Measurements from ENCODE around the gene CHD3. TPM values are rescaled to one million over a fixed set of nuclear protein-coding genes. Genes with fewer than 3 reads are reported as not detected.
"Not testable (repeated sequence)": the region's sequence is repeated elsewhere in the genome, so short reads cannot be mapped to it uniquely, and the experiment has no call there.

CHD3 gene
- polyA plus RNA-seq, 1 donor = 66.1 TPM

DNA sequence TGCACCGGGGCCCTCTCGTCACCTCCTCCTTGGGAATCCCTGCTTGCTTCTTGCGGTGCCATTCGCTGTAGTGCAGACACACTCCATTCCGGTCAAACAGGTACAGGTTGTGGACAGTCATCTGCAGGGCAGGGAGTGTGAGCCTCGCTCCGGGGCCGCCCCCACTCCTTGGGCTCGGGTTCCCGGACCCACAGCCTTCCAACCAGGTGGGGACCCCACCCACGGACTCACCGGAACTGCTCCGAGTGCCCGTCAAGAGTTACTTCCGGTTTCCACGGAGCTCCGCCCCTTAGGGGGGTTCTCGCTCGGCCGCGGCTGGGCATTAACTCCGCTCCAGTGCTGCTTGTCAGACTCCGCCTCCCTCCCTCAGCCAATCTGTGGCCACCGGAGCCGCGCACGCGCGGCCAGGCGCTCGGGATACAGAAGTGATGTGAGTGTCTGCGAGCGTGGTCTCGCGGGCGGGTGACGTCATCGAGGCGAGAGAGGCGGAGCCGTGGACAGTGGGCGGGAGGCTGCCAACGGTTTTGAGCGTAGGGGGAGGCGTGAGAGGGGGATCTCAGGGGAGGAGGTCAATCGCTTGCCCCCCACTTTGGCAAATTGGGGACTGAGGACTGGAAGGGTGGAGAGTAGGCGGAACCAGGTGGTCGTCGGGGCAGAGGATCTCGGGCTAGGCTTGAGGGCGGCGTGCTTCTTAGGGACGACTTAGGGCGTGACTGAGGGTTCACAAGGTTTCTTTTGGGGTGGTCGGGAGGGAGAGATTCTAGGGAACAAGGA is 43.3 kb downstream of the CHD3 start, which contains the start of the genes CNTROB and TRAPPC1:
Gene CNTROB, plus strand, starts transcription at position 498 of the 774 bp plus-strand sequence. CDS start 874 bp downstream, outside the sequence.
Gene TRAPPC1, minus strand, starts transcription at position 238 of the 774 bp plus-strand sequence. Its CDS starts 117 bp downstream, at position 121.
- peak; percentile 99 for DNase-seq (ENCODE audit: low read depth)

DNA sequence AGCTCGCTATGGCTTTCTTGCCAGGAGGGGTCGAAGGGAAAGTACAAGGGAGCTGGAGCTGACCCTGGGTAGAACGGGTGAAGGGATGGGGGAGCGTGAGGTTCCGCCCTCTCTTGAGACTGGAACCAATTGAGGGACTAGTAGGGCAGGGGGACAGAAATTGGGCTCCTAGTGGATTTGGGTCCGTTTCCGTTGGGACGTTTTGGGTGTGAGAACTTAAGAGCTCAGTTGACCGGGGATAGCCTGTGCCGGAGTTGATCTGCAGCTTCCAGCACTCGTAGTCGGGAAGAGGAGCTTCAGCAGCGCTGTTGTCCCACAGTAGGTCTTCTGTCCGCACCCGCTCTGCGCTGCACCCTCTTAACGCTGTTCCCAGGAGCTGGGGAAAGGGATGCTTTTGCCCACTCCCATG is 43.9 kb downstream of the CHD3 start:
- DNase-seq (ENCODE audit: low read depth) = no peak

DNA sequence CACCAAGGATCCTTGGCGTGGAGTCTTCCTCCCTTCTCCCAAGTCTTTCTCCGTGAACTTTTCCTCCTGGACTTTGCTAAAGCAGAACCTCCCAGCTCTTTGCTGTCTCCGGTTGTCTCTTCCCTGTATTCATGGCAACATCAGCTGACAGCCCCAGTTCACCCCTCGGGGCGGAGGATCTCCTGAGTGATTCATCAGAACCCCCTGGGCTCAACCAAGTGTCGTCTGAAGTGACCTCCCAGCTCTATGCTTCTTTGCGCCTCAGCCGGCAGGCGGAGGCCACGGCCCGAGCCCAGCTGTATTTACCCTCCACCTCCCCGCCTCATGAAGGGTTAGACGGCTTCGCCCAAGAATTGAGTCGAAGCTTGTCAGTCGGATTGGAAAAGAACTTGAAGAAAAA is 44.4 kb downstream of the CHD3 start:
- DNase-seq (ENCODE audit: low read depth) = no peak

DNA sequence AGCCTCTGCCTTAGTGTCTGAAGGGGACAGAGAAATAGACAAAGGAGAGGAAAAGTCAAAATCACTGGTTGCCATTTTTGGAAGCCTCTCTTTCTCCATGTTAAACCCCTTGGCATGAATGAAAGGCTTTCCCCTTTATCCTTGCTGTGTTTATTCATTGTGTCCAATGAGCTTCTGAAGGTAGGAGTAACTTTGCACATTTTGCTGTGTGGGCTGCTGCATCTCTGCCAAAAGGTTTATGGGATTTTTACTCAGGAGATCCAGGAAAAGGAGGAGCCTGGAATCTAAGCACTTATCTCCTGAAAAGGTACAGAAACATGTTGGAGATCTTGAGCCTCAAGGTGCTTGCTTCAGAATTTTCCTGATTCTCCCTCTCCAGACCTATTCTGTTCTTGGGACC is 47.3 kb downstream of the CHD3 start:
- DNase-seq (ENCODE audit: low read depth) = no peak

GRCh38 chr17:7940034-7940433 is 51.4 kb downstream of the CHD3 start:
- no peak for DNase-seq (ENCODE audit: low read depth)

DNA sequence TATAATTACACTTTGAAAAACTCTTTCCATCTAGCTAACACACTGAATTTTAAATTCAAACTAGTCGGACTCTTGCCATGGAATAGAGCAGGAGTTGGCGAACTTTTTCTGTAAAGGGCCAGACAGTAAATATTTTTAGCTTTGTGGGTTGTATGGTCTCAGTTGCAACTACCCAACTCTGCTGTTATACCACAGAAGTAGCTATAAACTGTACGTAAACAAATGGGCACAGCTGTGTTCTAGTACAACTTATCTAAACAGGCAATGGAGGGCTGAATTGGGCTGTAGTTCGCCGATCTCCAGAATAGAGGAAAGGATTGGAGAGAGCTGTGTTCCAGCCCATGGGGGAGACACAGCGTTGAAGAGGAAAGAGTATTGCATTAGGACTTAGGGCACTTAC is 52.2 kb downstream of the CHD3 start:
- DNase-seq (ENCODE audit: low read depth) = no peak

DNA sequence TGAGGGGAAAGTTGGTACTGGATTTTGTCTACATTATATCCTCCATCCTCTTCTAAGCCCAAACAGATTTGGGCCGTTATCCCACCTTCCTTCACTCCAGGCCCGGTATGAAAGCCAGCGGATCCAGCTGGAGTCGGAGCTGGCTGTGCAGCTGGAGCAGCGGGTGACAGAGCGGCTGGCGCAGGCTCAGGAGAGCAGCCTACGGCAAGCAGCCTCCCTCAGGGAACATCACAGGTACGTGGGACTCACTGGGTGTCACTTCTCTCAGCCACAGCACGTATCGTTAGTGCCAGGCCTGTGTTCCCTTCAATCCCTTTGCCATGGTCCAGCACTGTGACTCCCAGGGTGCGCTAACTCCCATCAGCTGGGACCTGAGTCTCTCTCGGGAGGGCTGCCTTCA is 54.7 kb downstream of the CHD3 start:
- DNase-seq (ENCODE audit: low read depth) = no peak

GRCh38 chr17:7944326-7944725 is 55.7 kb downstream of the CHD3 start:
- DNase-seq (ENCODE audit: low read depth) = no peak

DNA sequence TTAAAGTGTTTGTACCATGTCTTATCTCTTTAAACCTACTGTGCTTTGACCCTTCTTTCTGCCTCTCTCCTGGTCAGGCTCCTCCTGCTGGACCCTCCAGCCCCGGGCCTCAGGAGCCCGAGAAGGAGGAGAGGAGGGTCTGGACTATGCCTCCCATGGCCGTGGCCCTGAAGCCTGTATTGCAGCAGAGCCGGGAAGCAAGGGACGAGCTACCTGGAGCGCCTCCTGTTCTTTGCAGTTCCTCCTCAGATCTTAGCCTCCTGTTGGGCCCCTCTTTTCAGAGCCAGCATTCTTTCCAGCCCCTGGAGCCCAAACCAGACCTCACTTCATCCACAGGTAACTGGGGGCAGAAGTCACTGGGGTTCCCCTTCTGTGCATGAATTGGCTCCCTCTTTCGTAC is 57.1 kb downstream of the CHD3 start:
- DNase-seq (ENCODE audit: low read depth) = no peak

DNA sequence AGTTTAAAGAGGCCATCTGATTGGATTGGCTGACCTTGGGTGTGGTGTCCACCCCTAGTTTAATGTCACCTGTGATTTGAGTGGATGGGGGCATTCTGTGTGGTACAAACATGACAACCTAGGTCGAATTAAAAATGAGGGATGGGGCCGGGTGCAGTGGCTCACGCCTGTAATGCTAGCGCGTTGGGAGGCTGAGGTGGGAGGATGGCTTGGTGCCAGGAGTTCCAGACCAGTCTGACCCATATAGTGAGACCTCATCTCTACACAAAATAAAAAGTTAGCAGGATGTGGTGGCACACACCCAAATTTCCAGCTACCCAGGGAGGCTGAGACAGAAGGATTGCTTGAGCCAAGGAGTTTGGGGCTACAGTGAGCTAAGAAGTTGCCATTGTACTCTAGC is 57.9 kb downstream of the CHD3 start:
- DNase-seq (ENCODE audit: low read depth) = no peak

GRCh38 chr17:7947651-7948050 is 59.1 kb downstream of the CHD3 start:
- no peak for DNase-seq (ENCODE audit: low read depth)

DNA sequence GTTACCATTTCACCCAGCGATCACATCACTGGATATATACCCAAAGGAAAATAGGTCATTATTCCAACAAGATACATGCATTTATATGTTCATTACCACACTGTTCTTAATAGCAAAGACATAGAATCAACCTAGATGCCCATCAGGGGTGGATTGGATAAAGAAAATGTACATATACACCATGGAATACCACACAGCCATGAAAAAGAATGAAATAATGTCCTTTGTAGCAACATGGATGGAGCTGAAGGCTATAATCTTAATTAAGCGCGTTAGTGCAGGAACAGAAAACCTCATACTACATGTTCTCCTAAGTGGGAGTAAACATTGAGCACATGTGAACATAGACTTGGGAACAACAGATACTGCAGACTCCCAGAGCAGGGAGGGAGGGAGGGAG is 62.0 kb downstream of the CHD3 start:
- no peak for DNase-seq (ENCODE audit: low read depth)

GRCh38 chr17:7951143-7951792 is 62.7 kb downstream of the CHD3 start:
- DNase-seq (ENCODE audit: low read depth) = no peak

- DNase-seq (ENCODE audit: low read depth) = not testable (repeated sequence)
Measured at GRCh38 chr17:7953266-7953665, 64.7 kb downstream of the CHD3 start.

DNA sequence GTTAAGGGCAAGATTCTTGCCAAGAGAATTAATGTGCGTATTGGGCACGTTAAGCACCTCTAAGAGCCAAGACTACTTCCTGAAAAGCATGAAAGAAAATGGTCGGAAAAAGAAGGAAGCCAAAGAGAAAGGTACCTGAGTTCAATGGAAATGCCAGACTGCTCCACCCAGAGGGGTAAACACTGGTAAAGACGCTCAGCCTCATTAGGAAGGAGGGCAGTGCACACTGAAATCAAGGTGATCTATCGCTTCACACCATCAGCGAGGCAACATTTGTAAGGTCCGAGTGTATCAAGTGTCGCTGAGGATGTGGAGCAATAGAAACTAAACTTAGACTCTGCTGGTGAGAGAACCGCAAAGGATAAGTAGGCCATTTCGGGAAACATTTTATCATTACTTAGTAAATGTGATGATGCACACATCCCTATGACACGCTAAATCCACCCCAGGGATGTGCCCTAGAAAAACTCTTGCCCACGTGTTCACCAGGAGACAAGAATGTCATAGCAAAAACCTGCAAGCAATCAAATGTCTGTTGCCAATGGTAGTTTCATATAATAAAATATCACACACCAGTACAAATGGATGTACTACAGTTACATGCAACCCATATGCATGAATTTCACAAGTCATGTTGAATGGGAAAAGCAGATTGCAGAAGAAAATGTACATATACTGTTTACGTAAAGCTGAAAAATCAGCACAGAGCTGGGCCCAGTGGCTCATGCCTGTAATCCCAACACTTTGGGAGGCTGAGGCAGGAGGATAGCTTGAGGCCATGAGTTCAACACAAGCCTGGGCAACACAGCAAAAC is 67.0 kb downstream of the CHD3 start:
- no peak for DNase-seq (ENCODE audit: low read depth)

GRCh38 chr17:7956228-7956965 is 67.8 kb downstream of the CHD3 start:
- DNase-seq (ENCODE audit: low read depth) = peak; percentile 5

DNA sequence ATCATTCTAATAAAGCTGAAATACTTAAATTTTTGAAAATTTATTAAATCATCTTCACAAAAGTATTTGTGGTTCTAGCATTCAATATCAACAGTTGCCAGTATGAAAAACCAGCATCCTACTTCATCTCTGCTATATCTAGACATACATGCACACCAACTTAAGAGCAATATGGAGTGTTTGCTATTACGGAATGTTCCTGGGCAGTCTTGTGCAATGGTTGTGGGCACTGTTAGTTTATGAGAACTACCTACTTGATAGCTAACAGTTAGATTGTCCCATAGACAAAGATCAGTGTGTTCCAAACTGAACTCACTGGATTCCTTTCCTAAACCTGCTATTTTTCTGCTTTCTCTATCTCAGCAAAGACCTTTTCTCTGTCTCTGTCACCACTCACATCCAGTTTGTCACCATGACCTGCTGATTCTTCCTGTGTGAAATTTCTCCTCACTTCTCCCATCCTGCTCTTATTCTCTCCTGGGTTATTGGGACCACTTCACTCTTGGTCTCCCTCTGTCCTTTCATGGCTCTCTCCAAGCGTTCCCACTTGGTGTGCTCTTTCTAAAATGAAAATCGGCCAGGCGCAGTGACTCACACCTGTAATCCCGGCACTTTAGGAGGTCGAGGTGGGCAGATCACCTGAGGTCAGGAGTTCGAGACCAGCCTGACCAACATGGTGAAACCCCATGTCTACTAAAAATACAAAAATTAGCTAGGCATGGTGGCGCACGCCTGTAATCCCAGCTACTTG is 71.1 kb downstream of the CHD3 start:
- DNase-seq (ENCODE audit: low read depth) = no peak

DNA sequence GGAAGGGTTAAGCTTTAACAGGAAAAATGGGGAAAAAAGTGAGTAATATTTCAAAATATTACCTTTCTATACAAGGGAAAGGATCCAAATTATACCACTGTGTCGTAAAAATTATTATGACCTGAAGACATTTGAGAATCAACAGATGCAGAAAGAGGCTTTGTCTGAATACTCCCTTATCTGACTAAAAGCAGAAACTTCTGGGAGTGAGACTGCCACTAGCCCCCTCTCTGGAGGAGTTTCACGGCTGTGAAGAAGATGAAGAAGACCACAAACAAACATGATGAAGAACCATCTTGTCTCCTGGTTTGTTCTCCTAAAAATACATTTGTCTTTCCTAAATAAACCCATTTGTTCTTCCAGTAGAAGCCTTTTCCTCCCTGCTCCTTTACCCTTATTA is 72.8 kb downstream of the CHD3 start:
- DNase-seq (ENCODE audit: low read depth) = no peak
